Spleen (tissue), 13 donors: Measurements from ENCODE around the gene OSBPL8. TPM values are rescaled to one million over a fixed set of nuclear protein-coding genes. Genes with fewer than 3 reads are reported as not detected.
A peak's percentile ranks its signal among the peaks of the same experiment; 100 is the strongest.

Source experiments
- DNase-seq: peaks from one replicate; pipeline ENCODE4 v3.0.0-alpha.2; 2020
- H3K27ac ChIP-seq, 8 donors: fragments of 200-600 bp; sonication (generic) in 7 of 8; 1 replicate in 4 of 8; 2 replicates in 4 of 8; pipeline versions ENCODE4 v1.5.0 to v1.8.0; 2016 to 2021; ENCODE audit warnings: inconsistent platforms in 4 of 8, mild to moderate bottlenecking in 4 of 8, moderate library complexity in 1 of 8
- H3K27me3 ChIP-seq, 7 donors: fragments of 200-600 bp; sonication (generic) in 6 of 7; replicated peaks in 1 of 7; 1 replicate in 4 of 7; 2 replicates in 3 of 7; pipeline versions ENCODE4 v1.5.0 to v1.8.0; 2016 to 2021; ENCODE audit warnings: inconsistent platforms in 3 of 7, mild to moderate bottlenecking in 1 of 7
- H3K36me3 ChIP-seq, 6 donors: fragments of 200-600 bp; sonication (generic) in 5 of 6; 1 replicate in 4 of 6; 2 replicates in 2 of 6; pipeline versions ENCODE4 v1.5.0 to v1.8.0; 2016 to 2021; ENCODE audit warnings: inconsistent platforms in 2 of 6
- H3K4me1 ChIP-seq, 6 donors: fragments of 200-600 bp; sonication (generic) in 5 of 6; 1 replicate in 3 of 6; 2 replicates in 3 of 6; pipeline versions ENCODE4 v1.5.0 to v1.8.0; 2016 to 2021; ENCODE audit warnings: inconsistent platforms in 3 of 6
- H3K4me3 ChIP-seq, 8 donors: fragments of 200-600 bp; sonication (generic) in 7 of 8; 1 replicate in 4 of 8; 2 replicates in 4 of 8; pipeline versions ENCODE4 v1.5.0 to v1.8.0; 2016 to 2021; ENCODE audit warnings: inconsistent platforms in 4 of 8, mild to moderate bottlenecking in 4 of 8, moderate library complexity in 2 of 8
- H3K9me3 ChIP-seq, 8 donors: fragments of 200-600 bp; sonication (generic) in 7 of 8; 1 replicate in 4 of 8; 2 replicates in 4 of 8; pipeline versions ENCODE4 v1.5.0 to v1.8.0; 2016 to 2021; ENCODE audit warnings: inconsistent platforms in 4 of 8
- POLR2A ChIP-seq, 3 donors: fragments of 450-650 bp; IDR thresholded peaks; one replicate each; pipeline ENCODE4 v1.5.1; 2017; ENCODE audit warnings: antibody characterized with exemption in 3 of 3, mild to moderate bottlenecking in 1 of 3
- POLR2AphosphoS5 ChIP-seq, 3 donors: sonication (generic); formaldehyde crosslinking; IDR thresholded peaks; one replicate each; pipeline ENCODE4 v1.5.1; 2017; ENCODE audit warnings: antibody characterized with exemption in 3 of 3
- WGBS, 5 donors: extraction: QIAGEN DNeasy Blood & Tissue Kit in 3 of 5; methylation state at CpG; one replicate each; pipeline versions ENCODE4 v1.1.5 to v1.1.7; 2013 to 2018; 5-methylcytosine and 5-hydroxymethylcytosine counted together
- intact Hi-C: fragments of 100-400 bp; cut with DNase I; formaldehyde crosslinking; loops from one replicate; pipeline ENCODE4 v1.15.0; 2023; ENCODE audit warnings: low total_unique reads
- long read RNA-seq, 2 donors: transcript quantifications; one replicate each; lab custom pipeline, GENCODE V29; 2026
- polyA plus RNA-seq, 3 donors: library from polyadenylated mRNA; stranded (reverse); fragments of 200-250 nt; gene quantifications; one replicate each; pipeline ENCODE4 v1.2.1, GENCODE V29; 2013
- total RNA-seq, 7 donors: library from RNA; depleted of rRNA in 3 of 7; stranded (reverse); fragments of >200 nt in 3 of 7; fragmentation: NEBNext Ultra II Directional in 4 of 7; extraction: Animal tissue kit (Norgen Biotek cat#: 25700) in 4 of 7; gene quantifications; one replicate each; pipeline versions ENCODE4 v1.1.0 to v1.2.1, GENCODE V29; 2016 to 2021
- TF ChIP-seq, protein P1 (sequence below), 11 experiments: fragments of 200-600 bp in 7 of 11; fragments of 450-650 bp in 4 of 11; sonication (generic) in 4 of 11; IDR thresholded peaks in 8 of 11; conservative IDR thresholded peaks in 3 of 11; 1 replicate in 7 of 11; 2 replicates in 4 of 11; pipeline versions ENCODE4 v1.4.0 to v1.8.0; 2016 to 2021; ENCODE audit warnings: antibody characterized with exemption in 11 of 11, inconsistent platforms in 4 of 11, mild to moderate bottlenecking in 1 of 11
- donor health status: healthy with polysubstance abuse.
- donor health status: DM: no; HTN: no; CAD: no; lungs with moderate emphysema.
- donor health status: DM: no; HTN: no; CAD: no.
- donor health status: Bipolar disorder and iron deficiency.
- donor health status: healthy.
- donor health status: DM: no; HTN: no; CAD: no.
- donor health status: DM: yes; HTN: yes; CAD: no.

OSBPL8 gene, protein sequence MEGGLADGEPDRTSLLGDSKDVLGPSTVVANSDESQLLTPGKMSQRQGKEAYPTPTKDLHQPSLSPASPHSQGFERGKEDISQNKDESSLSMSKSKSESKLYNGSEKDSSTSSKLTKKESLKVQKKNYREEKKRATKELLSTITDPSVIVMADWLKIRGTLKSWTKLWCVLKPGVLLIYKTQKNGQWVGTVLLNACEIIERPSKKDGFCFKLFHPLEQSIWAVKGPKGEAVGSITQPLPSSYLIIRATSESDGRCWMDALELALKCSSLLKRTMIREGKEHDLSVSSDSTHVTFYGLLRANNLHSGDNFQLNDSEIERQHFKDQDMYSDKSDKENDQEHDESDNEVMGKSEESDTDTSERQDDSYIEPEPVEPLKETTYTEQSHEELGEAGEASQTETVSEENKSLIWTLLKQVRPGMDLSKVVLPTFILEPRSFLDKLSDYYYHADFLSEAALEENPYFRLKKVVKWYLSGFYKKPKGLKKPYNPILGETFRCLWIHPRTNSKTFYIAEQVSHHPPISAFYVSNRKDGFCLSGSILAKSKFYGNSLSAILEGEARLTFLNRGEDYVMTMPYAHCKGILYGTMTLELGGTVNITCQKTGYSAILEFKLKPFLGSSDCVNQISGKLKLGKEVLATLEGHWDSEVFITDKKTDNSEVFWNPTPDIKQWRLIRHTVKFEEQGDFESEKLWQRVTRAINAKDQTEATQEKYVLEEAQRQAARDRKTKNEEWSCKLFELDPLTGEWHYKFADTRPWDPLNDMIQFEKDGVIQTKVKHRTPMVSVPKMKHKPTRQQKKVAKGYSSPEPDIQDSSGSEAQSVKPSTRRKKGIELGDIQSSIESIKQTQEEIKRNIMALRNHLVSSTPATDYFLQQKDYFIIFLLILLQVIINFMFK
- total RNA-seq (100 to 1,000 TPM in 6 of 7 donors, 10 to 100 TPM in 1; 90.8 to 127 (median 114) TPM), polyA plus RNA-seq (10 to 100 TPM; 10.7 to 16.6 (median 14.8) TPM)
- long read RNA-seq, donor 1, partial matches to known transcripts = 0 of 1 reads
- long read RNA-seq, donor 1, other reads (novel, unspliced or antisense) = 0 of 1 reads
- long read RNA-seq, donor 2, partial matches to known transcripts = 0 of 1 reads
- long read RNA-seq, donor 2, other reads (novel, unspliced or antisense) = 0 of 1 reads

DNA sequence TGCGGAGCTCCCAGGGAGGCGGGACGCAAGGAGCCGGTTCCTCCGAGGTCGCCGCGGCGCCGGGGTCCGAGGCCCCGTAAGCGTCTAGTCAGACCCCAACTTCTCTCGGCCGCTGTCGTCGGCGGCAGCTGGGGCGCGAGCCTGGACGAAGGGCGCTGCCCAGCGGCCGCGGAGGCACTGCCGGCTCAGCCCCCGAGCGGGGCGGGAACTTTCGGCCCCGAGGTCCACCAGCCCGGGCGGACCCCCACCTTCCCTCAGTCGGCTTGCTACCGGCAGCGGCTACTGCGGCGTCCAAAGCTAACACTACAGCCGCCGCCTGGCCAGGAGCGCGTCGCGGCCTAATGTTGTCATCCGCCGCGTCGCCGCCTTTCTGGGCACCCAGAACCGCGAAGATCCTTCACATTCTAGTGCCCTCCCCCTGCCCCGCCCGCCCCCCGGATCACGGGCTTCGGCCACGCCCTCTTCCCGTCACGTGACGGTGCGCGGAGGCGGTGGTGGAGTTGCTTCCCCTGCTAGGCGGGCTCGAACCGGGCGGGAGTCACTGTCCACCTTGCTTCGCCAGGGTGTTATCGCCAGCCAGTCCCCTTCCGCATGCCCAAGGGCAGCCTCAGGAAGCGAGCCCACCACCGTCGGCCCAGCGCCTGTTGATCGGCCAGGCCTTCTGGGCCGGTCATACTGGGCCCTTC lies at the start of gene OSBPL8:
TSS of gene OSBPL8 (minus strand) at position 372 of the 686 bp plus-strand sequence. CDS start 72,220 bp downstream, outside the sequence.
- peak; percentile 100 for DNase-seq
- 0 to 1% (median 1%) methylated on average over 53 to 76 of the region's 76 CpGs for WGBS, 5 donors
- peak in 2 of 3 donors; percentile 17 to 72 for TF ChIP-seq POLR2A (IDR thresholded peaks at IDR 0.05)
- TF ChIP-seq, protein P1, sequence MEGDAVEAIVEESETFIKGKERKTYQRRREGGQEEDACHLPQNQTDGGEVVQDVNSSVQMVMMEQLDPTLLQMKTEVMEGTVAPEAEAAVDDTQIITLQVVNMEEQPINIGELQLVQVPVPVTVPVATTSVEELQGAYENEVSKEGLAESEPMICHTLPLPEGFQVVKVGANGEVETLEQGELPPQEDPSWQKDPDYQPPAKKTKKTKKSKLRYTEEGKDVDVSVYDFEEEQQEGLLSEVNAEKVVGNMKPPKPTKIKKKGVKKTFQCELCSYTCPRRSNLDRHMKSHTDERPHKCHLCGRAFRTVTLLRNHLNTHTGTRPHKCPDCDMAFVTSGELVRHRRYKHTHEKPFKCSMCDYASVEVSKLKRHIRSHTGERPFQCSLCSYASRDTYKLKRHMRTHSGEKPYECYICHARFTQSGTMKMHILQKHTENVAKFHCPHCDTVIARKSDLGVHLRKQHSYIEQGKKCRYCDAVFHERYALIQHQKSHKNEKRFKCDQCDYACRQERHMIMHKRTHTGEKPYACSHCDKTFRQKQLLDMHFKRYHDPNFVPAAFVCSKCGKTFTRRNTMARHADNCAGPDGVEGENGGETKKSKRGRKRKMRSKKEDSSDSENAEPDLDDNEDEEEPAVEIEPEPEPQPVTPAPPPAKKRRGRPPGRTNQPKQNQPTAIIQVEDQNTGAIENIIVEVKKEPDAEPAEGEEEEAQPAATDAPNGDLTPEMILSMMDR (IDR thresholded peaks at IDR 0.05 in 8 of 11, conservative IDR thresholded peaks at IDR 0.05 in 3 of 11) = peak in 9 of 11 experiments; percentile 15 to 58 (median 39)
- peak; percentile 98 to 99 (median 99) for TF ChIP-seq POLR2AphosphoS5 (IDR thresholded peaks at IDR 0.05)
- peak within 1 kb of the TSS; percentile 96 to 99 (median 97) for H3K27ac ChIP-seq
- no peaks in the 10 kb centered on the region for H3K36me3 ChIP-seq
- H3K4me3 ChIP-seq = peak within 1 kb of the TSS; percentile 80 to 96 (median 88)
- intact Hi-C loops = loop anchor here (10.0 kb wide), 1 partner anchor 475 kb away; the partner anchor contains the start of gene NAP1L1
- no peaks in the 10 kb centered on the region for H3K9me3 ChIP-seq
- H3K4me1 ChIP-seq = peaks cover 20 to 55% (median 47%) of the 10 kb centered on the region in 6 donors
- no peaks in the 10 kb centered on the region for H3K27me3 ChIP-seq

DNA sequence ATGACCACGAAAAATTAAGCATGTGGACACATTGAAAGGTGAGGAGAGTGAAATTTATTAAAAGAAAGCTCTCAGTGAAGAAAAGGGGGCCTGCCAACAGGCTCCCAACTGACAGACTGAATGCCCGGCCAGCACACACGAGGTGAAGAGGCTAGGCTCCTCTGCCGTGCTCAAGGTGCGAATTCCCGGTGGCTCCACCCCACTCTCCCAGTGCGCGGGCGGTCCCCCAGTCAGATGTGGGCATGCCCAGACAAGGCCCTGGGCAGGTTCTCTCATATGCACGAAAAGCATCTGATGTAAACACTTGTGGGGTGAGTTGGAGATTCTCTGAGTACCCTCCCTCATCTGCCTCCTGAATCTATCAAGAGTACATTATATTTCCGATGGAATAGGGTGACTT lies 48.5 kb upstream of the OSBPL8 start:
- H3K4me3 ChIP-seq = no peak overlapping the region
- intact Hi-C loops = no loop called here
- no peak for DNase-seq
- TF ChIP-seq, protein P1 (IDR thresholded peaks at IDR 0.05 in 8 of 11, conservative IDR thresholded peaks at IDR 0.05 in 3 of 11) = no peak
- no peak for TF ChIP-seq POLR2AphosphoS5 (IDR thresholded peaks at IDR 0.05)
- no peak for TF ChIP-seq POLR2A (IDR thresholded peaks at IDR 0.05)
- no peaks in the 10 kb centered on the region for H3K36me3 ChIP-seq
- no peaks in the 10 kb centered on the region for H3K9me3 ChIP-seq
- H3K4me1 ChIP-seq = no peaks in the 10 kb centered on the region
- no peaks in the 10 kb centered on the region for H3K27me3 ChIP-seq
- H3K27ac ChIP-seq = no peak overlapping the region
- WGBS, 5 donors = 86 to 96% (median 92%) methylated on average over 11 of the region's 11 CpGs

DNA sequence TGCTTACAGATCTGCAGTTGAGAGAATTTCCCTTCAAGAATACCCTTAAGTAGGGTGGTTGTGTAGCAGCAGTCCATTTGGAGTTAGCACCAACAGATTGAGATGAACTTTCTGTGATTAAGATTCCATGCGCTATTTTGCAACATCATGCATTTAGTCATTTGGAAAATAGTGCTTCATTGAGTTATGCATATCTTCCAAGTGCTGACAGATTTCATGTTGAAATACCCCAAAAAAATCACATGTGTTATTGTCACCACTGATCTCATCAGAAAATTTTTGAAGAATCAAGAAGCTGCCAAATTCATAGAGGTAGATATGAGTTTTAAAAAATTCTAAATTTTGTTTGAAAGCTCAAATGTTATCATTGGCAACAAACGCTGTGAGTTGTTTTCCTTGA lies 35.5 kb upstream of the OSBPL8 start:
- Histone ChIP-seq H3K4me1 (no peaks in the 10 kb centered on the region), H3K27ac (no peak overlapping the region), H3K27me3 (no peaks in the 10 kb centered on the region), H3K36me3 (no peaks in the 10 kb centered on the region), H3K4me3 (no peak overlapping the region), H3K9me3 (no peaks in the 10 kb centered on the region)
- intact Hi-C loops = no loop called here
- TF ChIP-seq POLR2AphosphoS5 (IDR thresholded peaks at IDR 0.05) = no peak
- no peak for TF ChIP-seq POLR2A (IDR thresholded peaks at IDR 0.05)
- TF ChIP-seq, protein P1 (IDR thresholded peaks at IDR 0.05 in 8 of 11, conservative IDR thresholded peaks at IDR 0.05 in 3 of 11) = no peak
- WGBS, 5 donors = 92 to 97% (median 94%) methylated on average over 2 of the region's 2 CpGs
- DNase-seq = no peak
